ENCODE measurements around the gene AK4. TPM values are rescaled to one million over a fixed set of nuclear protein-coding genes. Genes with fewer than 3 reads are reported as not detected.

The AK4 gene
- total RNA-seq, 1 experiment from 2014 or later, result 5.5 TPM

- intact Hi-C loops (cut with micrococcal nuclease; ENCODE audit: unreplicated experiment), result no loop called here
- Histone ChIP-seq H3K36me3 (ENCODE audit: insufficient read depth, low read length, poor library complexity, severe bottlenecking) (no peaks in the 10 kb centered on the region), H3K9me3 (ENCODE audit: low read depth, low read length, poor library complexity, severe bottlenecking) (no peaks in the 10 kb centered on the region), H3K4me1 (ENCODE audit: insufficient read depth, low read length, poor library complexity, severe bottlenecking) (peaks cover 3% of the 10 kb centered on the region), H3K27me3 (replicated peaks; ENCODE audit: insufficient read depth, low read depth, low read length, poor library complexity) (peaks cover 19% of the 10 kb centered on the region), H3K4me3 (ENCODE audit: low read depth, low read length, poor library complexity, severe bottlenecking) (no peak overlapping the region), H3K27ac (ENCODE audit: low read depth, low read length, poor library complexity, severe bottlenecking) (no peak overlapping the region)
- no peak for TF ChIP-seq CTCF (conservative IDR thresholded peaks at IDR 0.05; ENCODE audit: low read depth, low read length)
- no peak for TF ChIP-seq EZH2 (IDR thresholded peaks at IDR 0.05; ENCODE audit: borderline replicate concordance, low read depth, low read length, poor library complexity, severe bottlenecking)
- no peak for DNase-seq (ENCODE audit: low spot score)
- BruUV-seq (replicated peaks), result no TSS peak
- POLR2A ChIA-PET (ENCODE audit: low non-redundant PET), result no interaction called here
- CTCF ChIA-PET, result no interaction called here
Observed at GRCh38 chr1:65259816-65260215, 111.8 kb downstream of the AK4 start.

DNA sequence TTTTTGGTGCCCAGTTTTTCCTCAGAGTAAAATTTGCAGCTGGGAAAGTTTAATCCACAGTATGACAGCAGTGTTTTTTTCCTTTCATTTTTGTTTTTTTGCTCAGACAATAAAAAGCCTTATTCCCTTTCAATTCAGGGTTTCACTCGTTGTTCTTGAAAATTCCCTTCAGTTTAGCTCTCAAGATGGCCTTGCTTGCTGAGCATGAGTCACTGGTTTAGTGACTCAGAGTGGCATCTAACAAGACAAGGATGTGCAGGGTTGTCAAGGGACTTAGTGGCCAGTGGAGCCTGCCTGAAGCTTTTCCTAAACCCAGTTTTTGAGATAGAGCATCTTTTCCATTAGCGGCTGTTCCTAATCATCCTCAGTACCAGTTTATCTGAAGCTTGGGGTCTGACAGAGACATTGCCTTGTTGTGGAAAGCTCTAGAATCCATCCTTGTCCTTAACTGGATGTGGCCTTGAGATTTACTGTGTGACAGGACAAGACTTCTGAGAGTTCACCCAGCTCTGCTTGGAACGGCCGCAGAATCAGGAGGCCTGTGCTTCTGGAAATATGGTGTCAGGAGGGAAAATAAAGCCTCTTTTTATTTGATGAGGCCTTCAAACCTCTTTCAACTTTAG, 113.0 kb downstream of the AK4 start:
- no peak overlapping the region for H3K4me3 ChIP-seq (ENCODE audit: low read depth, low read length, poor library complexity, severe bottlenecking)

DNA sequence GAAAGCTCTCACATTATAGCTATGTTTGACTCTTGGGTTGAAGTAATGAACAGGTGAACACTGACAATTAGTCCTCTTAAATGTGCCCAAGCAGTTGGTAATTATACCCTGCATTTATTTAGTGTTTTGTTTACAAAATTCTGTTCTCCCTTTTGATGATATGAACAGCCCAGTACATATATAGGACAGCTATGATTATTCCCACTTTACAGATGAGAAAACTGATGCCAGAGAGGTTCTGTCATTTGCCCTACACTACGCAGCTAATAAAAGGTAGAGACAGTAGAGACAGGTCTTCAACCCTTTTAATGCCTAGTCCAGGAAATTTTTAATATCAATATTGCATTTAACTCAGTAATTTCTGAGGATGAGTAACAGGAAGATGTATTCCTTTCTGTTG, 115.3 kb downstream of the AK4 start:
- H3K4me3 ChIP-seq (ENCODE audit: low read depth, low read length, poor library complexity, severe bottlenecking), result no peak overlapping the region
- H3K27ac ChIP-seq (ENCODE audit: low read depth, low read length, poor library complexity, severe bottlenecking), result no peak overlapping the region
- DNase-seq (ENCODE audit: low spot score), result no peak
- peaks cover 14% of the 10 kb centered on the region for H3K4me1 ChIP-seq (ENCODE audit: insufficient read depth, low read length, poor library complexity, severe bottlenecking)
- H3K27me3 ChIP-seq (replicated peaks; ENCODE audit: insufficient read depth, low read depth, low read length, poor library complexity), result peaks cover 24% of the 10 kb centered on the region
- ChIA-PET CTCF (no interaction called here), POLR2A (ENCODE audit: low non-redundant PET) (no interaction called here)
- H3K36me3 ChIP-seq (ENCODE audit: insufficient read depth, low read length, poor library complexity, severe bottlenecking), result no peaks in the 10 kb centered on the region
- intact Hi-C loops (cut with micrococcal nuclease; ENCODE audit: unreplicated experiment), result no loop called here
- no peak for TF ChIP-seq EZH2 (IDR thresholded peaks at IDR 0.05; ENCODE audit: borderline replicate concordance, low read depth, low read length, poor library complexity, severe bottlenecking)
- TF ChIP-seq CTCF (conservative IDR thresholded peaks at IDR 0.05; ENCODE audit: low read depth, low read length), result no peak
- no peaks in the 10 kb centered on the region for H3K9me3 ChIP-seq (ENCODE audit: low read depth, low read length, poor library complexity, severe bottlenecking)
- BruUV-seq (replicated peaks), result no TSS peak

More for the DNA sequence above, 113.0 kb downstream of the AK4 start:
- CTCF ChIA-PET, result interaction anchor here (0.7 kb wide), 1 partner anchor 11 kb away, joined by 3 read pairs; no protein-coding TSS in a partner anchor
- Histone ChIP-seq H3K27ac (ENCODE audit: low read depth, low read length, poor library complexity, severe bottlenecking) (no peak overlapping the region), H3K9me3 (ENCODE audit: low read depth, low read length, poor library complexity, severe bottlenecking) (no peaks in the 10 kb centered on the region), H3K36me3 (ENCODE audit: insufficient read depth, low read length, poor library complexity, severe bottlenecking) (no peaks in the 10 kb centered on the region), H3K27me3 (replicated peaks; ENCODE audit: insufficient read depth, low read depth, low read length, poor library complexity) (peaks cover 23% of the 10 kb centered on the region), H3K4me1 (ENCODE audit: insufficient read depth, low read length, poor library complexity, severe bottlenecking) (peaks cover 11% of the 10 kb centered on the region)
- DNase-seq (ENCODE audit: low spot score), result peak; percentile 45
- POLR2A ChIA-PET (ENCODE audit: low non-redundant PET), result no interaction called here
- intact Hi-C loops (cut with micrococcal nuclease; ENCODE audit: unreplicated experiment), result no loop called here
- TF ChIP-seq CTCF (conservative IDR thresholded peaks at IDR 0.05; ENCODE audit: low read depth, low read length) (no peak), EZH2 (IDR thresholded peaks at IDR 0.05; ENCODE audit: borderline replicate concordance, low read depth, low read length, poor library complexity, severe bottlenecking) (no peak)
- no TSS peak for BruUV-seq (replicated peaks)
